SK-N-SH (cell line): ENCODE results near the gene SLC14A1. TPM values are rescaled to one million over a fixed set of nuclear protein-coding genes. Genes with fewer than 3 reads are reported as not detected.

Source experiments
- CTCF ChIA-PET: fragments of 300-600, 350-600 bp; formaldehyde crosslinking; extraction: SDS; loops from one replicate; lab custom pipeline; 2021; lab: Yijun Ruan, JAX
- POLR2A ChIA-PET: fragments of 350-600 bp; sonication (Branson Sonifier 250); formaldehyde crosslinking; extraction: SDS; loops from one replicate; lab custom pipeline; 2020; ENCODE audit warnings: antibody characterized with exemption, inconsistent platforms; lab: Yijun Ruan, JAX
- DNase-seq: peaks from one replicate; pipeline ENCODE4 v3.0.0; 2012
- H2AFZ ChIP-seq: fragments of 200-600 bp; sonication (generic); 2 replicates; pipeline ENCODE4 v1.8.1; 2016; ENCODE audit warnings: antibody characterized with exemption, mild to moderate bottlenecking, low read depth
- H3F3A ChIP-seq: fragments of 200-600 bp; sonication (generic); replicated peaks from 2 replicates; pipeline ENCODE3; 2016; ENCODE audit warnings: antibody characterized with exemption, mild to moderate bottlenecking; ENCODE audit not compliant: insufficient read depth
- H3K27ac ChIP-seq, 2 experiments: fragments of 200-500 bp in 1 of 2; fragments of 200-600 bp in 1 of 2; sonication (Bioruptor generic) in 1 of 2; sonication (generic), shearing (Covaris generic) in 1 of 2; 2 replicates each; pipeline versions ENCODE4 v1.5.1 to v1.6.1; 2014 to 2016; ENCODE audit warnings: low read depth in 2 of 2, inconsistent platforms in 1 of 2, low read length in 1 of 2, mild to moderate bottlenecking in 1 of 2, mixed read lengths in 1 of 2
- H3K27me3 ChIP-seq: fragments of 200-600 bp; sonication (generic), shearing (Covaris generic); 2 replicates; pipeline ENCODE4 v1.6.1; 2016; ENCODE audit warnings: mixed run types; ENCODE audit not compliant: insufficient read depth
- H3K36me3 ChIP-seq, 2 experiments: fragments of 200-500 bp in 1 of 2; fragments of 200-600 bp in 1 of 2; sonication (Bioruptor generic) in 1 of 2; sonication (generic) in 1 of 2; replicated peaks in 1 of 2; 2 replicates each; pipeline versions ENCODE3 to v1.5.1; 2014 to 2016; ENCODE audit warnings: low read length in 1 of 2, mild to moderate bottlenecking in 1 of 2; ENCODE audit not compliant: insufficient read depth in 2 of 2, control insufficient read depth in 1 of 2
- H3K4me1 ChIP-seq, 2 experiments: fragments of 200-500 bp in 1 of 2; fragments of 200-600 bp in 1 of 2; sonication (Bioruptor generic) in 1 of 2; sonication (generic), shearing (Covaris generic) in 1 of 2; 2 replicates each; pipeline versions ENCODE4 v1.5.1 to v1.6.1; 2014 to 2016; ENCODE audit warnings: low read depth in 1 of 2, low read length in 1 of 2, mixed run types in 1 of 2; ENCODE audit not compliant: insufficient read depth in 2 of 2, control insufficient read depth in 1 of 2
- H3K4me2 ChIP-seq: fragments of 200-600 bp; sonication (generic), shearing (Covaris generic); 2 replicates; pipeline ENCODE4 v1.6.1; 2017; ENCODE audit warnings: mixed run types
- H3K4me3 ChIP-seq, 2 experiments: fragments of 200-500 bp in 1 of 2; fragments of 200-600 bp in 1 of 2; sonication (Bioruptor generic) in 1 of 2; sonication (generic), shearing (Covaris generic) in 1 of 2; 2 replicates each; pipeline versions ENCODE4 v1.5.1 to v1.8.1; 2014 to 2016; ENCODE audit warnings: low read depth in 2 of 2, inconsistent platforms in 1 of 2, low read length in 1 of 2, mild to moderate bottlenecking in 1 of 2, mixed read lengths in 1 of 2, moderate library complexity in 1 of 2
- H3K79me2 ChIP-seq: fragments of 200-600 bp; sonication (generic); 2 replicates; pipeline ENCODE4 v1.8.1; 2017; ENCODE audit warnings: mild to moderate bottlenecking; ENCODE audit not compliant: insufficient read depth
- H3K9ac ChIP-seq: fragments of 200-600 bp; sonication (generic); 2 replicates; pipeline ENCODE4 v1.6.1; 2017; ENCODE audit warnings: mixed run types
- H3K9me2 ChIP-seq: fragments of 200-600 bp; sonication (generic); 2 replicates; pipeline ENCODE4 v1.6.1; 2017; ENCODE audit warnings: mixed run types
- H3K9me3 ChIP-seq: fragments of 200-600 bp; sonication (generic); 2 replicates; pipeline ENCODE4 v1.6.1; 2017; ENCODE audit warnings: mixed run types, mild to moderate bottlenecking, moderate library complexity
- H4K20me1 ChIP-seq: fragments of 200-600 bp; sonication (generic); 2 replicates; pipeline ENCODE4 v1.6.1; 2017; ENCODE audit warnings: mild to moderate bottlenecking, mixed run types; ENCODE audit not compliant: insufficient read depth
- ELF1 ChIP-seq: IDR thresholded peaks from 2 replicates; pipeline ENCODE4 v1.4.0; 2012
- EP300 ChIP-seq, 2 experiments: IDR thresholded peaks; 2 replicates each; pipeline versions ENCODE4 v1.4.0 to v1.6.1; 2012; ENCODE audit warnings: borderline replicate concordance in 1 of 2, low read depth in 1 of 2, low read length in 1 of 2
- EZH2phosphoT487 ChIP-seq: fragments of 200-600 bp; sonication (generic); IDR thresholded peaks from 2 replicates; pipeline ENCODE4 v1.6.1; 2017; ENCODE audit warnings: low read depth, mixed run types, mild to moderate bottlenecking, antibody characterized with exemption, moderate library complexity, borderline replicate concordance
- FOSL2 ChIP-seq: IDR thresholded peaks from 2 replicates; pipeline ENCODE4 v1.4.0; 2012; ENCODE audit warnings: low read depth, mild to moderate bottlenecking, moderate library complexity, borderline replicate concordance
- FOXM1 ChIP-seq: IDR thresholded peaks from 2 replicates; pipeline ENCODE4 v1.4.0; 2012; ENCODE audit warnings: low read depth, mild to moderate bottlenecking
- GABPA ChIP-seq: IDR thresholded peaks from 2 replicates; pipeline ENCODE4 v1.4.0; 2012; ENCODE audit warnings: low read depth, mild to moderate bottlenecking
- GATA2 ChIP-seq: sonication (generic); formaldehyde crosslinking; IDR thresholded peaks from 2 replicates; pipeline ENCODE4 v1.5.0; 2020; ENCODE audit warnings: mild to moderate bottlenecking, missing genetic modification reagents
- IRF3 ChIP-seq: fragments of 150-350 bp; IDR thresholded peaks from 2 replicates; pipeline ENCODE4 v1.6.1; 2016; ENCODE audit warnings: mild to moderate bottlenecking, low read depth, low read length
- MAX ChIP-seq: IDR thresholded peaks from 2 replicates; pipeline ENCODE4 v1.4.0; 2012; ENCODE audit warnings: low read depth
- MEF2A ChIP-seq: IDR thresholded peaks from 2 replicates; pipeline ENCODE4 v1.4.0; 2012; ENCODE audit warnings: low read depth, borderline replicate concordance
- NFIC ChIP-seq: IDR thresholded peaks from 2 replicates; pipeline ENCODE4 v1.4.0; 2012; ENCODE audit warnings: borderline replicate concordance
- NRF1 ChIP-seq: IDR thresholded peaks from 2 replicates; pipeline ENCODE4 v1.6.1; 2012; ENCODE audit warnings: low read depth, mild to moderate bottlenecking, low read length
- RAD21 ChIP-seq: IDR thresholded peaks from 2 replicates; pipeline ENCODE4 v1.6.1; 2012; ENCODE audit warnings: mild to moderate bottlenecking, low read length
- RCOR1 ChIP-seq: fragments of 150-350 bp; IDR thresholded peaks from 2 replicates; pipeline ENCODE4 v1.6.1; 2017; ENCODE audit warnings: antibody characterized with exemption, low read length
- RFX5 ChIP-seq: IDR thresholded peaks from 2 replicates; pipeline ENCODE4 v1.6.1; 2012; ENCODE audit warnings: mild to moderate bottlenecking, improper control_type of control experiment, low read length
- SIN3A ChIP-seq: IDR thresholded peaks from 2 replicates; pipeline ENCODE4 v1.6.1; 2012; ENCODE audit warnings: low read depth, mild to moderate bottlenecking, low read length, moderate library complexity, borderline replicate concordance
- TAF1 ChIP-seq: IDR thresholded peaks from 2 replicates; pipeline ENCODE4 v1.6.1; 2012; ENCODE audit warnings: low read depth, mild to moderate bottlenecking, low read length, moderate library complexity, borderline replicate concordance
- TEAD4 ChIP-seq: IDR thresholded peaks from 2 replicates; pipeline ENCODE4 v1.4.0; 2012; ENCODE audit warnings: mild to moderate bottlenecking, borderline replicate concordance; ENCODE audit not compliant: insufficient read depth
- USF2 ChIP-seq: fragments of 150-350 bp; IDR thresholded peaks from 2 replicates; pipeline ENCODE4 v1.6.1; 2017; ENCODE audit warnings: antibody characterized with exemption, low read length, low read depth, borderline replicate concordance
- YY1 ChIP-seq: IDR thresholded peaks from 2 replicates; pipeline ENCODE4 v1.4.0; 2012; ENCODE audit warnings: low read depth, mild to moderate bottlenecking
- ZBTB33 ChIP-seq: IDR thresholded peaks from 2 replicates; pipeline ENCODE4 v1.4.0; 2012; ENCODE audit warnings: low read depth, borderline replicate concordance
- WGBS: methylation state at CpG from one replicate; pipeline ENCODE4 v1.1.6; 2017; ENCODE audit warnings: low lambda C conversion rate; 5-methylcytosine and 5-hydroxymethylcytosine counted together
- polyA plus RNA-seq, 3 experiments: library from polyadenylated mRNA; depleted of rRNA; stranded (reverse); fragments of >200 nt; gene quantifications; 2 replicates each; pipeline ENCODE4 v1.2.3, GENCODE V29; 2012

SLC14A1 gene
- polyA plus RNA-seq, 1 of the 3 experiments (the other 2 are of a cell fraction), result 2.4 TPM

- Histone ChIP-seq H4K20me1 (no peaks in the 10 kb centered on the region), H3F3A (peaks cover 4% of the 10 kb centered on the region), H3K36me3 (no peaks in the 10 kb centered on the region), H2AFZ (no peak overlapping the region), H3K9ac (no peak overlapping the region), H3K27ac (0 out of 4 replicates have a peak overlapping the region, but pooled peaks of 1 of the 2 experiments have one; percentile 11), H3K9me2 (no peaks in the 10 kb centered on the region), H3K9me3 (no peaks in the 10 kb centered on the region), H3K4me1 (peaks cover 0 to 9% of the 10 kb centered on the region in 2 experiments; a peak in 1 of 4 replicates), H3K4me2 (no peak overlapping the region), H3K79me2 (no peaks in the 10 kb centered on the region), H3K27me3 (no peaks in the 10 kb centered on the region), H3K4me3 (no peak overlapping the region)
- ChIA-PET CTCF (interaction anchor here (1.1 to 1.2 kb wide), 2 partner anchors 12 to 134 kb away, joined by 4 read pairs; no protein-coding TSS in a partner anchor), POLR2A (interaction anchor here (1.3 kb wide), 1 partner anchor 21 kb away, joined by 3 read pairs; no protein-coding TSS in a partner anchor)
- no peak for DNase-seq
- 71% methylated on average over 6 of the region's 6 CpGs for WGBS
- TF ChIP-seq NRF1, result no peak
- no peak for TF ChIP-seq RFX5
- no peak for TF ChIP-seq YY1
- no peak for TF ChIP-seq RCOR1
- TF ChIP-seq GATA2 (CRISPR knock-in tag), result no peak
- TF ChIP-seq EZH2phosphoT487, result no peak
- TF ChIP-seq TAF1, result no peak
- no peak for TF ChIP-seq MEF2A
- no peak for TF ChIP-seq IRF3
- TF ChIP-seq MAX, result no peak
Observed at GRCh38 chr18:45749918-45750689, 26.1 kb downstream of the SLC14A1 start.

GRCh38 chr18:45751766-45752165, 27.8 kb downstream of the SLC14A1 start:
- TF ChIP-seq GABPA, result no peak
- no peak for TF ChIP-seq NFIC
- TF ChIP-seq FOSL2, result no peak
- no peak for TF ChIP-seq RCOR1
- TF ChIP-seq TEAD4, result no peak
- TF ChIP-seq RAD21, result no peak
- TF ChIP-seq SIN3A, result no peak
- TF ChIP-seq EP300 (IDR thresholded peaks at IDR 0.05; ENCODE audit: borderline replicate concordance in 1 of 2, low read depth in 1 of 2, low read length in 1 of 2), result no peak
- TF ChIP-seq ZBTB33, result no peak
- no peak for TF ChIP-seq ELF1
- TF ChIP-seq EZH2phosphoT487, result no peak
- no peak for TF ChIP-seq FOXM1
- TF ChIP-seq USF2, result no peak
- no peak for TF ChIP-seq GATA2 (CRISPR knock-in tag)
- DNase-seq, result no peak
- Histone ChIP-seq H3K9ac (no peak overlapping the region), H3K4me1 (peaks cover 0 to 15% of the 10 kb centered on the region in 2 experiments; a peak in 2 of 4 replicates), H2AFZ (no peak overlapping the region), H3K27ac (no peak overlapping the region), H3K27me3 (no peaks in the 10 kb centered on the region), H3K79me2 (no peaks in the 10 kb centered on the region), H3K9me3 (no peaks in the 10 kb centered on the region), H3K36me3 (no peaks in the 10 kb centered on the region), H3K4me2 (no peak overlapping the region), H3K4me3 (no peak overlapping the region), H3K9me2 (no peaks in the 10 kb centered on the region), H4K20me1 (no peaks in the 10 kb centered on the region), H3F3A (peaks cover 9% of the 10 kb centered on the region)
- ChIA-PET POLR2A (interaction anchor here (1.3 kb wide), 1 partner anchor 23 kb away, joined by 3 read pairs; no protein-coding TSS in a partner anchor), CTCF (interaction anchor here (1.2 to 1.4 kb wide), 4 partner anchors 11 to 131 kb away, joined by 3 to 4 read pairs (median 3); no protein-coding TSS in a partner anchor)
- 81% methylated on average over 3 of the region's 3 CpGs for WGBS
